Neural cell (in vitro differentiated cells): ENCODE measurements around the gene THAP4.

Experiments
- CTCF ChIP-seq: fragments of 450-650 bp; IDR thresholded peaks from 2 replicates; pipeline ENCODE4 v1.5.1; 2014; ENCODE audit warnings: antibody characterized with exemption, mild to moderate bottlenecking, moderate library complexity; ENCODE audit not compliant: poor library complexity, severe bottlenecking
- EP300 ChIP-seq: fragments of 450-650 bp; conservative IDR thresholded peaks from 2 replicates; pipeline ENCODE4 v1.6.1; 2014; ENCODE audit warnings: antibody characterized with exemption, mild to moderate bottlenecking, moderate library complexity; ENCODE audit not compliant: poor library complexity, severe bottlenecking
- EZH2 ChIP-seq: fragments of 200-600, 300-800 bp; shearing (Covaris generic), sonication (generic); IDR thresholded peaks from 2 replicates; pipeline ENCODE4 v1.6.1; 2014; ENCODE audit warnings: antibody characterized with exemption, low read length, borderline replicate concordance, mild to moderate bottlenecking; ENCODE audit not compliant: insufficient read depth, poor library complexity, severe bottlenecking
- POLR2AphosphoS5 ChIP-seq: IDR thresholded peaks from 2 replicates; pipeline ENCODE4 v1.6.1; 2012
- RAD21 ChIP-seq: fragments of 450-650 bp; conservative IDR thresholded peaks from 2 replicates; pipeline ENCODE4 v1.6.1; 2014; ENCODE audit warnings: antibody characterized with exemption, mild to moderate bottlenecking, moderate library complexity

- TF ChIP-seq POLR2AphosphoS5, result no peak
- TF ChIP-seq EP300, result no peak
- no peak for TF ChIP-seq CTCF
- TF ChIP-seq RAD21, result no peak
- no peak for TF ChIP-seq EZH2
These were observed 1.2 kb downstream of the THAP4 start for GRCh38 chr2:241635756-241636155.
